OCI-LY3 (cell line): ENCODE results near the gene CLEC2B.

Experiments
- H2AFZ ChIP-seq: fragments of 200-600, 300-600 bp; shearing (Covaris generic); 2 replicates; pipeline ENCODE4 v1.6.0; 2014; ENCODE audit warnings: antibody characterized with exemption, low read depth, low read length
- H3K27ac ChIP-seq: fragments of 200-600, 300-600 bp; sonication (generic); 2 replicates; pipeline ENCODE4 v1.5.1; 2014; ENCODE audit warnings: mild to moderate bottlenecking, low read length, moderate library complexity, mixed read lengths
- H3K27me3 ChIP-seq: fragments of 200-600, 300-600 bp; sonication (generic); 2 replicates; pipeline ENCODE4 v1.6.1; 2014; ENCODE audit warnings: low read depth, low read length, mixed read lengths
- H3K36me3 ChIP-seq: fragments of 200-600, 300-600 bp; sonication (generic); replicated peaks from 2 replicates; pipeline ENCODE3; 2014; ENCODE audit warnings: low read depth, low read length, mixed read lengths
- H3K4me1 ChIP-seq: fragments of 300-600, 200-600 bp; sonication (generic); 2 replicates; pipeline ENCODE4 v1.6.1; 2014; ENCODE audit warnings: low read length, mixed read lengths
- H3K4me2 ChIP-seq: fragments of 200-600, 300-600 bp; sonication (generic); 2 replicates; pipeline ENCODE4 v1.6.1; 2014; ENCODE audit warnings: low read length, mixed read lengths
- H3K4me3 ChIP-seq: fragments of 300-600, 200-600 bp; sonication (generic); 2 replicates; pipeline ENCODE4 v1.5.1; 2014; ENCODE audit warnings: antibody characterized with exemption, mild to moderate bottlenecking, low read length, moderate library complexity
- H3K79me2 ChIP-seq: fragments of 300-600, 200-600 bp; shearing (Covaris generic); 2 replicates; pipeline ENCODE4 v1.6.1; 2014; ENCODE audit warnings: mild to moderate bottlenecking, low read length, mixed read lengths
- H3K9ac ChIP-seq: fragments of 300-600, 200-600 bp; shearing (Covaris generic); 2 replicates; pipeline ENCODE4 v1.6.0; 2014; ENCODE audit warnings: mild to moderate bottlenecking, low read length, moderate library complexity
- H3K9me3 ChIP-seq: fragments of 200-600, 300-600 bp; shearing (Covaris generic); 2 replicates; pipeline ENCODE4 v1.6.1; 2014; ENCODE audit warnings: low read length, mixed read lengths; ENCODE audit not compliant: insufficient read depth
- H4K20me1 ChIP-seq: fragments of 200-600, 300-600 bp; sonication (generic); 2 replicates; pipeline ENCODE4 v1.6.1; 2016; ENCODE audit warnings: low read length, mixed read lengths; ENCODE audit not compliant: insufficient read depth
- EZH2phosphoT487 ChIP-seq: fragments of 200-600 bp; shearing (Covaris generic); IDR thresholded peaks from 2 replicates; pipeline ENCODE4 v1.6.1; 2018; ENCODE audit warnings: antibody characterized with exemption, mixed run types, low read depth
- TF ChIP-seq, protein P1 (sequence below): fragments of 200-600, 300-600 bp; sonication (generic); IDR thresholded peaks from 2 replicates; pipeline ENCODE4 v1.5.1; 2014; ENCODE audit warnings: antibody characterized with exemption, low read length, low read depth

Gene CLEC2B

DNA sequence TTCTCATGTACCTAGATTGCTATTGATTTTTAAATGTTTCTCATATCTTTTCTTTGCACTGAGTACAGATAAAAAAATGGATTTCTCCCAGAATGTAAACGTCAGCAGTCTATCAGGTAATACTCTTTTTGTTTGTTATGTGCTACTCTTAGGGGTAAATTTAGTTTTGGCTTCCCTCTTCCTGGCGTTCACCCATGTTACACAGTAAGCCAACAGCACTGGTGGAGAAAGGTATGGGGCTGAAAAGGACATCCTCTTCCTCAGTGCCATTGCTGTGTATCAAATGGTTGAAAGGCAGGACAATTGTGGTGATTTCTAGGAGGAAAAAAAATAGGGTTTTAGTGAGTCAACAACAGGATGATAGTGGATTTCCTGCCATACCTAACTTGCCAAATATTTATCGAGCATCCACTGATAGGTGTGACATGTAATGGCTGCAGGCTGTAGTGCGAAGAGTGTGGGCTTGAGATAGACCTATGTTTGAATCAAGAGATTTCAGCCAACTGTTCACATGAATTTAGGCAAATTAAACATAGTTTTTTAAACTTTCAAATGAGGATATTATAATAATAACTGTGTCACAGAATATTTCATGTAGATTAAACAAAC is 19.6 kb upstream of the CLEC2B start:
- Histone ChIP-seq H3K36me3 (no peaks in the 10 kb centered on the region), H3K4me1 (no peaks in the 10 kb centered on the region), H3K79me2 (no peaks in the 10 kb centered on the region), H3K27ac (no peak overlapping the region), H3K4me3 (no peak overlapping the region), H3K4me2 (no peak overlapping the region), H3K9me3 (no peaks in the 10 kb centered on the region), H4K20me1 (no peaks in the 10 kb centered on the region), H3K27me3 (no peaks in the 10 kb centered on the region), H2AFZ (no peak overlapping the region), H3K9ac (no peak overlapping the region)
- TF ChIP-seq, protein P1, sequence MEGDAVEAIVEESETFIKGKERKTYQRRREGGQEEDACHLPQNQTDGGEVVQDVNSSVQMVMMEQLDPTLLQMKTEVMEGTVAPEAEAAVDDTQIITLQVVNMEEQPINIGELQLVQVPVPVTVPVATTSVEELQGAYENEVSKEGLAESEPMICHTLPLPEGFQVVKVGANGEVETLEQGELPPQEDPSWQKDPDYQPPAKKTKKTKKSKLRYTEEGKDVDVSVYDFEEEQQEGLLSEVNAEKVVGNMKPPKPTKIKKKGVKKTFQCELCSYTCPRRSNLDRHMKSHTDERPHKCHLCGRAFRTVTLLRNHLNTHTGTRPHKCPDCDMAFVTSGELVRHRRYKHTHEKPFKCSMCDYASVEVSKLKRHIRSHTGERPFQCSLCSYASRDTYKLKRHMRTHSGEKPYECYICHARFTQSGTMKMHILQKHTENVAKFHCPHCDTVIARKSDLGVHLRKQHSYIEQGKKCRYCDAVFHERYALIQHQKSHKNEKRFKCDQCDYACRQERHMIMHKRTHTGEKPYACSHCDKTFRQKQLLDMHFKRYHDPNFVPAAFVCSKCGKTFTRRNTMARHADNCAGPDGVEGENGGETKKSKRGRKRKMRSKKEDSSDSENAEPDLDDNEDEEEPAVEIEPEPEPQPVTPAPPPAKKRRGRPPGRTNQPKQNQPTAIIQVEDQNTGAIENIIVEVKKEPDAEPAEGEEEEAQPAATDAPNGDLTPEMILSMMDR: no peak
- TF ChIP-seq EZH2phosphoT487: no peak

DNA sequence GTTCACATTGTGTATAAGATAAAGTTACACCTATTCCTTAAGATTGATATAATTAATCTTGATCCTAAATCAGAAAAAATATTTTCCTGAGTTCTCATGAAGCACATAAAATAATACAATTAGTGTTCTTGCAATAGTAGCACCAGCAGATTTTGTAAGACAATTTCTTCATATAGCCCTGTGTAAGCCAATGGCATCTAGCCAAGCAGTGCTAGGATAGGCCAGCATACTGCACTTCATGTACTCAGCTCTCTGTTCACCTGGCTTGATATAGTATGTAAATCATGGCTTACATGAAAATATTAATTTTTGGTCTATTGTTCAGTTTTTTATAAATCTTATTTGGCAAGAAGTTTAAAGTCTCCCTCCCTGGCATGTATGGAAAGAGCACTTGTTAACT is 14.0 kb upstream of the CLEC2B start:
- Histone ChIP-seq H3K79me2 (no peaks in the 10 kb centered on the region), H3K4me2 (no peak overlapping the region), H3K9me3 (no peaks in the 10 kb centered on the region), H3K4me3 (no peak overlapping the region), H3K27ac (no peak overlapping the region), H3K27me3 (no peaks in the 10 kb centered on the region), H3K4me1 (no peaks in the 10 kb centered on the region), H3K9ac (no peak overlapping the region), H4K20me1 (no peaks in the 10 kb centered on the region), H3K36me3 (no peaks in the 10 kb centered on the region), H2AFZ (no peak overlapping the region)
- TF ChIP-seq EZH2phosphoT487: no peak
- TF ChIP-seq, protein P1: no peak

- Histone ChIP-seq H2AFZ (no peak overlapping the region), H3K4me2 (no peak overlapping the region), H3K27ac (no peak overlapping the region), H3K9me3 (no peaks in the 10 kb centered on the region), H3K36me3 (no peaks in the 10 kb centered on the region), H3K4me1 (no peaks in the 10 kb centered on the region), H3K9ac (no peak overlapping the region), H3K27me3 (no peaks in the 10 kb centered on the region), H4K20me1 (no peaks in the 10 kb centered on the region), H3K79me2 (no peaks in the 10 kb centered on the region), H3K4me3 (no peak overlapping the region)
- TF ChIP-seq EZH2phosphoT487: no peak
- TF ChIP-seq, protein P1: no peak
Observed at GRCh38 chr12:9881988-9882387, 12.8 kb upstream of the CLEC2B start.

GRCh38 chr12:9881246-9881645 is 12.1 kb upstream of the CLEC2B start, which contains the start of gene KLRF2:
KLRF2 (plus strand) TSS chr12:9881489; CDS start chr12:9881596, 107 bp downstream.
- TF ChIP-seq, protein P1: no peak
- TF ChIP-seq EZH2phosphoT487: no peak
- Histone ChIP-seq H3K4me2 (no peak within 1 kb of the TSS), H3K9me3 (no peaks in the 10 kb centered on the region), H2AFZ (no peak within 1 kb of the TSS), H3K27me3 (no peaks in the 10 kb centered on the region), H4K20me1 (no peaks in the 10 kb centered on the region), H3K4me1 (no peaks in the 10 kb centered on the region), H3K36me3 (no peaks in the 10 kb centered on the region), H3K4me3 (no peak within 1 kb of the TSS), H3K9ac (no peak within 1 kb of the TSS), H3K27ac (no peak within 1 kb of the TSS), H3K79me2 (no peaks in the 10 kb centered on the region)
